Peyer's patch (tissue), 4 donors: ENCODE results near the gene HTR7.

Source experiments
- POLR2A ChIP-seq, 2 donors: fragments of 450-650 bp; IDR thresholded peaks; one replicate each; pipeline ENCODE4 v1.5.1; 2017; ENCODE audit warnings: antibody characterized with exemption in 2 of 2, mild to moderate bottlenecking in 2 of 2, moderate library complexity in 2 of 2
- TF ChIP-seq, protein P1 (sequence below), 6 experiments: fragments of 450-650 bp in 4 of 6; fragments of 200-600 bp in 2 of 6; sonication (generic) in 1 of 6; IDR thresholded peaks; one replicate each; pipeline ENCODE4 v1.5.1; 2017 to 2019; ENCODE audit warnings: antibody characterized with exemption in 6 of 6, mild to moderate bottlenecking in 3 of 6, moderate library complexity in 1 of 6

DNA sequence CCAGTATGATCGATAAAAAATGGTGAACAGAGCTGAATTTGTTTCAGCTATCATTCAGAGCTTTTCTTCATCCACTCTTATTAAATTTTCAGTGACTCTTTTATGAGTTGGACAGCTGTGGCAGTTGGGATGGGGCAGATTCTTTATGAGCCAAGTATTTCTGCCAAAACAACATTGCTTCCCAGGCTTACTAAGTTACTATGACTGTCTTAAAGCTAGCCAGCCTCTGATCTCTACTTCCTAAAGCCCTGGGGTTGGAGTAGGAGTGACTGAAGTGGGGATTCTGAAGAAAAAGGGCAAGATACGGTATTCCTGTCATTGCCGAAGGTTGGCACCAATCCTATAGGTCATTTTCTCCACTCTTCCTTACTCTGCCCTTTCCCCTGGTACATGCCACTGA, 26.6 kb upstream of the HTR7 start:
- no peak for TF ChIP-seq POLR2A (IDR thresholded peaks at IDR 0.05)
- TF ChIP-seq, protein P1, sequence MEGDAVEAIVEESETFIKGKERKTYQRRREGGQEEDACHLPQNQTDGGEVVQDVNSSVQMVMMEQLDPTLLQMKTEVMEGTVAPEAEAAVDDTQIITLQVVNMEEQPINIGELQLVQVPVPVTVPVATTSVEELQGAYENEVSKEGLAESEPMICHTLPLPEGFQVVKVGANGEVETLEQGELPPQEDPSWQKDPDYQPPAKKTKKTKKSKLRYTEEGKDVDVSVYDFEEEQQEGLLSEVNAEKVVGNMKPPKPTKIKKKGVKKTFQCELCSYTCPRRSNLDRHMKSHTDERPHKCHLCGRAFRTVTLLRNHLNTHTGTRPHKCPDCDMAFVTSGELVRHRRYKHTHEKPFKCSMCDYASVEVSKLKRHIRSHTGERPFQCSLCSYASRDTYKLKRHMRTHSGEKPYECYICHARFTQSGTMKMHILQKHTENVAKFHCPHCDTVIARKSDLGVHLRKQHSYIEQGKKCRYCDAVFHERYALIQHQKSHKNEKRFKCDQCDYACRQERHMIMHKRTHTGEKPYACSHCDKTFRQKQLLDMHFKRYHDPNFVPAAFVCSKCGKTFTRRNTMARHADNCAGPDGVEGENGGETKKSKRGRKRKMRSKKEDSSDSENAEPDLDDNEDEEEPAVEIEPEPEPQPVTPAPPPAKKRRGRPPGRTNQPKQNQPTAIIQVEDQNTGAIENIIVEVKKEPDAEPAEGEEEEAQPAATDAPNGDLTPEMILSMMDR (IDR thresholded peaks at IDR 0.05), result no peak
